Panc1 (cell line): ENCODE results near the gene ITGAD.

Experiments
- CTCF ChIP-seq: fragments of 450-650 bp; IDR thresholded peaks from 2 replicates; pipeline ENCODE4 v1.5.1; 2017; ENCODE audit warnings: mild to moderate bottlenecking
- POLR2AphosphoS5 ChIP-seq: IDR thresholded peaks from 2 replicates; pipeline ENCODE4 v1.6.1; 2012; ENCODE audit warnings: mild to moderate bottlenecking, low read depth, low read length, moderate library complexity
- REST ChIP-seq, 2 experiments: IDR thresholded peaks; 2 replicates each; pipeline ENCODE4 v1.6.1; 2011 to 2012; ENCODE audit warnings: low read depth in 2 of 2, control low read depth in 1 of 2, low read length in 1 of 2, mild to moderate bottlenecking in 1 of 2, moderate library complexity in 1 of 2; ENCODE audit not compliant: insufficient read depth in 1 of 2
- SIN3A ChIP-seq: IDR thresholded peaks from 2 replicates; pipeline ENCODE4 v1.6.1; 2012; ENCODE audit warnings: low read depth, mild to moderate bottlenecking, low read length, moderate library complexity, borderline replicate concordance; ENCODE audit not compliant: insufficient read depth

- TF ChIP-seq CTCF (no peak), POLR2AphosphoS5 (no peak), REST (IDR thresholded peaks at IDR 0.05; ENCODE audit: insufficient read depth in 1 of 2, low read depth in 2 of 2, low read length in 1 of 2) (no peak), SIN3A (no peak)
Observed at GRCh38 chr16:31471241-31471874, 78.2 kb downstream of the ITGAD start.
